Glomerular visceral epithelial cell (primary cell): ENCODE data around the gene WTIP.
"Not testable (repeated sequence)": the region's sequence is repeated elsewhere in the genome, so short reads cannot be mapped to it uniquely, and the experiment has no call there.

Experiments
- DNase-seq: peaks from one replicate; pipeline ENCODE4 v3.0.0-alpha.2; 2016; ENCODE audit errors: extremely low spot score

The WTIP gene

DNA sequence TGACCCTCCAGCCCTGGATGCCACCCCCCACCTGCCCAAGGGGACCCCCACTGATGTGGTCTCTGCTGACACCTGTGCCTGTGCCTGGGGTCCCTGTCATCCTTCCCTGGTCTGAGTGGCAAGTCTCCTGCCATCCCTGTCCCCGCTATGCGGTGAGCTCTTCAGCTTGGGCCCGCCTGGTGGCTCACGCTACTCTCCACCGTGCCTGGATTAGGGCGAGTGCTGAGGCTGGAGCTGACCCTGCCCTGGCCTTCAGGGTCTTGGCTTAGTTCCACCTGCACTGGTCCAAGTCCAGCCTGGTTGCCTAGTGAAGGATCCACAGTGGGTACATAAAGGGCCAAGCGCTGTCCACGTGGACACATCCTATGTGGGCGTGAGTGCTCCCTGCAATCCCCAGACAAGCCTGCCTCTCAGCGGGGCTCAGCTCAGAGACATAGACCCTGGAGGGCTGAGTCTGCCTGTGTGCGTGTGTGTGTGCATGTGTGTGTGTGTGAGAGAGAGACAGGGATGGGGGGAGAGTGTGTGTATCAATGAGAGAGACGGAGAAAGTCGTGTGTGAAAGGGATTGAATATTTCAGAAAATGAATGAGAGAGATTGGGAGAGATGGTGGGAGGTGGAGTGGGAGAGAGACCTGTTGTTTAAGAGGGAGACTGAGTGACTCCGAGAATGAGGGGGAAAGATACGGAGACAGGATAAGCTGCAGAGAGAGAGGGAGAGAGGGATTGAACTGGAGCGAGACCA is 22.1 kb downstream of the WTIP start:
- DNase-seq = no peak

DNA sequence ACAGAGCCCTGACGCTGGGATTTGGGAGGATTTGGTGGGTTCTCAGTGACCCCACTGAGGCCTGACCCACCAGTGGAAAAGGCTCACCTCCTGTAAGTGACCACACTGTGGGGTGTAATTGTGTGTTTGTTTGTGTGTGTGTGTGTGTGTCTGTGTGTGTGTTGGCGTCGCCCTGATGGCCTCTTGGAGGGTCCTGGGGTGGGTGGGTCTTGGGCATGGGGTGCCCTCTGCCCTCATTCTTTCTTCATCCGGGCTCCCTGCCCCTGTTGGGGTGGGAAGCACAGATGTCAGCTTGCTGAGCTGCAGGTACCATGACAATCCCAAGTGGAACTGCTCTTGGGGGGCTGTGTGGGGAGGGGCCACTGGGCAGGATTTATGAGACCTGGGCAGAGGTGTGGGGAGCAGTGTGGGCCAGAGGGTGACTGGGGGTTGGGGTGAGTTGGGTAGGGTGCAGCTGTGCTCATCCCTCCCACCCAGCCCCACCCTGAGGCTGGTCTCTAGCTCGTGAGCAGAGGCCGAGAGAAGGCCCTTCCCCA is 22.8 kb downstream of the WTIP start:
- no peak for DNase-seq

DNA sequence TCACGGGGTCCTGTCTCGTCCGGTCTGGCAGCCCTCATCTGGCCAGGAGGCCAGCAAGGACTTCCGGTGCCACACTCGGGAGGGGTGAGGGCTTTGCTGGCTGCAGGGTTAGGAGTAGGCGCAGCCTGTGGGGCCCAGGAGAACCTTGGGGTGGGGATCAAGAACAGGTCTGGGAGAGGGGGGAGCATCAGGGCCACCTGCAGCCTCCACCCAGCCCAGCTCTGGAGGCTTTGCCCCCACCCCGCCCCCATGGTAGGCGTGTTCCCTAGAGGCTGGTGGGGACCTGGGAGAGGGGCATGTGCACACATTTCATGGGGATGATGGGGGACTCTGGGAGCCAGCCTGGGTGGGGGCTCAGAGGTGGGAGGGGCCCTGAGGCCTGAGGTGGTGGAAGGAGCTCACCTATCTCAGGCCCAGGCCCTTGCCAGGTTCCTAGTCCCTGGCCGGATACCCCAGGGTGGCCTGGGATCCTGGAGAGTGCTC is 23.3 kb downstream of the WTIP start:
- DNase-seq = no peak

DNA sequence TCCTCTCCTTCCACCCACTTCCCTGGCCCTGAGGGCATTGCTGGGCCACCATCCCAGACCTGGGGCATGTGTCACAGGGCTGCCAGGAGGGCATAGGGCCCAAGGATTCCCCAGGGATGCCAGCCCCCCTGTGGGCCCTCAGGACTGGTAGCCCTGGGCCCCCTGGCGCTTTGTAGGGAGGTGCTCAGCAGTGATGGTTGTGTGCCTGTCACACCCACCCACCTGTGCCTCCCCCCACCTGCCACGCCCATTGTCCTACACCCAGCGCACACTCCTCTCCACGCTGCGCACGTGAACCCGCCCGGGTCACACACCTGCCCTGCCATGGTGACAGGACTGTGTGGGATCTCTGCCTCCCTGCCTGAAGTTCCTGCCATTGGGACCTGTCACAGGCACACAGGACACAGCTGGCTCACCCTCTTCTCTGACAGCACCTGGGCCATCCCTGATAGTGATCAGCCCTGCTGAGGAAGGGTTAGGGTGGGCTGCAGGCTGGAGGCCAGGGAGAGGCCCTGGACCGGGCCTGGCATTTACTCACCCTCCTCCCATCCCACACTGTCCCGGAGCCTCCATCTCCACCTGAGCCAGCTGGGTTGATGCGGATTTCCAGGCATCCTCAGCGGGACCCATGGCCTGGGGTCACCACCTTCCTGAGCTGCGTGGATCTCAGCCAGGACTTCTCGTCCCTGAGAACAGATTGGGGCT is 23.9 kb downstream of the WTIP start:
- no peak for DNase-seq

DNA sequence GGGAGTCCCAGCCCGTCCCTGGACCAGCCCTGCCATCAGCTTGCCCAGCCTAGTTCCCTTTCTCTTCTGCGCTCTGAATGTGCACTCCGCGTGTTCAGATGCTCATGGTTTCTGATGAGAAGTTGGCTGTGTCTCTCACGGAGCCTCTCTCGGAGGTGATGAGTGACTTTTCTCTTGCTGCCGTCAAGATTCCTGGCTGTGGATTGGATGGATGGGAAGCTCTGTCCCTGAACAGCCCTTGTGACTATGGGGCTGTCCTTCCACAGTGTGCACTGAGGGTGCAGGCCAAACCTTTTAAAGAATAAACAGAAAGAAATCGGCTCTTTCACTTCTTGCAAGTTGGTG is 24.4 kb downstream of the WTIP start:
- DNase-seq = no peak

DNA sequence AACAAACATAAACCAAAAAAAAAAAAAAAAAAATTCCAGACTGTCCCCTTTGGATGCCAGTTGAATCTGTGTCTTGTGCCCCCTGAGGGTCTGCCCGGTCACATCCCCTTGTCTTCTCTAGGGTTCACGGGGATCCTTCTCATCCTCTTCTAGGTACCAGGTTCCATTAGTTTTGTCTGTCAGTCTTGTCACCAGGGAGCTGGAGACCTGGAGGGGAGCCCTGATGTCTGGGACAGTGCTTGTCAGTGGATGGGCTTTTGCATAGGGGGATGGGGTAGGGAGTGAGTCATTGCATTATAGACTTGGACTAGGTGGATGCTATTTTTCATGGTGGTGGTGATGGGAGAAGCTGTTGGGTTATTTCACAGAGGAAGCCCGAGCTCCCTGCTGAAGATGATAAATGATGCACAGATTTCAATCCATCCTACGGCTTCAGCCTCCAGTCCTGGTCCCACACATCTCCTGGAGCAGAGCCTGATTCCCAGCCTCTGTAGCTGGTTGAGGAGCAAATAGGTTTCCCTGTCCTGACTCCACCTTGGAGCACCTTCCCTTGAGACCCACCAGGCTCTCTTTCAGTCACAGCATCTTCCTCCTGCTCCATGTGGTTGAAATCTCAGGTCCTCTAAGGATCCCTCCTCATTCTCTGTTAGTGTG is 26.0 kb downstream of the WTIP start:
- no peak for DNase-seq

DNA sequence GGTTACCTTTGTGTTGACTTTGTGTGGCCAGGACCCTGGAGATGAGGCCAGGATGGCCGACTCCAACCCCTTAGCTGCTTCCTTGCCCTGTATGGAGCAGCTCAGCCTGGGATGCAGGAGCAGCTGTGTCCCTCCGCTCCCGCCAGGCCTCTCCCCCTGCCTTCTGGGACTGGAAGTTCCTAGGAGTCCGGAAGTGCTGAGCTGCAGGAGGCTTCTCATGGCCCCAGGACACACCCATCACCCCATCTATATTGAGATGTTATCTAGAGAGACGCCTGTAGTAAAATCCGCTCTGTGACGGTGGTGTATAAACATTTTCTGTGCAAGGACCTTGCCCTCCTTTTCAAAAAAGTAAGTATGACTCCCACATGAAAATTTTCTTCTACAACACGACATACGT is 27.0 kb downstream of the WTIP start:
- no peak for DNase-seq

DNA sequence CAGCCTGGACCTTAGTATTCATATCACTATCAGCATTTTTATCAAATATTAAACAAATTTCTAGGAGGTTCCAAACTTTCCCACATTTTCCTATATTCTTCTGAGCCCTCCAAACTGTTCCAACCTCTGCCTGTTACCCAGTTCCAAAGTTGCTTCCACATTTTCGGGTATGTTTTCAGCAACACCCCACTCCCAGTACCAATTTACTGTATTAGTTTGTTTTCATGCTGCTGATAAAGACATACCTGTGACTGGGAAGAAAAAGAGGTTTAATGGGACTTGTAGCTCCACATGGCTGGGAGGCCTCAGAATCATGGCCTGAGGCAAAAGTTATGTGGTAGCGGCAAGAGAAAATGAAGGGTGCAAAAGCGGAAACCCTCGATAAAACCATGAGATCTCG is 29.3 kb downstream of the WTIP start:
- not testable (repeated sequence) for DNase-seq

DNA sequence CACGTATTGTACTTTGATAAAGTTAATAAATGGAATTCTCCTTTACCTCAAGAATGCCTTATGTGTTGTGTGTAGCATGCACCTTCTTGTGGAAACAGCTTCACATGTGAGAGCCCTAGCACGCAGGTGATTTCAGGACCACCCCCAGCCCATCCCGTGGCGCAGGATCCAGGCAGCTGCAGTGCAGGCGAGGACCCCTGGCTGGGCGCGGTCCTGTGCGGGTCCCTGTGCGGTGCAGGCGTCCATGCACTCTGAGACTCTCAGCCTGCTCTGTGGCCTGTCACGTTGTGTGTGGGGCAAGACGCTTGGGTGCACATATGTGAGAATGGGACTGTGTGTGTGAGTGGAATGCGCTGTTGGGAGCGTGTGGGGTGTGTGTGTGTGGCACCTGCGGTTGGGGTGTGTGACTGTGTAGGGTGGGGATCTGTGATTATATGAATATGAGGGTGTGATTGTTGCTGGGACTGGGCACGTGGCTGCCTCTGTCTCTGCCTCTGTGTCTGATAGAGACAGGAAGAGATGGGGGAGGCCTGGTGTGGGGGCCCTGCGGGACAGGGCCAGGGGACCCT is 30.8 kb downstream of the WTIP start:
- DNase-seq = no peak

DNA sequence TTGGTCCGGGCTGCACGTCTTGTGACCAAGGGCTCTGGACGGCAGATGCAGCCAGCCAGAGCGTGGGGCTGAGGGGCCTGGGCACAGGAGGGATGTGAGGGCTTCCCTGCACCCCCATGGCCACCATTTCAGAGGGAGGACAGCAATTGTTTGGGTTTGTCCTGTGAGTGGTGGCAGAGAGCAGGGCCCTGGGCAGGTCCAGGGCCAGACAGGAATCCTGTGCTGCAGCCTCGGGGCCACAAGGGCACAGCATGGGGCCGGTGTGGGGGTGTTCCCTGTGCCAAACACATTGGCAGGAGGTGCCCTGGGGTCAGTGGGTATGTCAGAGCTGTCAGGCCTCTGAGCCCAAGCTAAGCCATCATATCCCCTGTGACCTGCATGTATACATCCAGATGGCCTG is 32.2 kb downstream of the WTIP start:
- no peak for DNase-seq

DNA sequence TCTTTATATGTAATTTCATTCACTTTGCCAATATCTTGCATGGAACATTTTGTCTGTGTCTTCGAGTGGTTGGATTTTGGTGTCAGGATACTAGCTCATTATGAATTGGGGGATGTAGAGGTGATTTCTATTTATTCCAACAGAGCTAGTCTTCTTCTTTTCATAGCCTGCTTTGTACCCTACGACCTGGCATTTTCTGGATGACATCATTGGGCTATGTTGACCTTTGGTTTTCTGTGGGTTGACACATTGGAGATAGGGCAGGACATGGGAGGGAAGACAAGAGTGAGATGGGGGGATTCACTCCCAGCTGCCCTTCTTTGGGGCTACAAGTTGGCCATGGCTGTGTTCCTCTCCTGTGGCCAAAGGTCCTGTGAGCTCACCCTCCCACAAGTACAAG is 38.0 kb downstream of the WTIP start:
- no peak for DNase-seq

DNA sequence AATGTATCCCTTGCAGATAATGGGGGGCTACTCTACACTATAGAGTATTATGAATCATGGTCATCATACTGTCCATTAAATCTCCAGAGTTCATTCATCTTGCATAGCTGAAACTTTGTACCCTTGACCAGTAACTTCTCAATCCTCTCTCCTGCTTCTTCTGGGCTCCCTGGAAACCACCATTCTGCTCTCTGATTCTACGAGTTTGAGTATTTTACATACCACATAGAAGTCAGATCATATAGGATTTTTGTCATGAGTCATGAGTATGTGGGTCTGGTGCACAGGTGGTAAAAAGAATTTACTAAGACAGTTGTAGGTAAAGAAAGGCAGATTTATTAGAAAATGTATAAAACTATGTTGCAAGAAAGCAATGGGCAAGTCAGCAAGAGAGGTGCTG is 41.9 kb downstream of the WTIP start:
- no peak for DNase-seq

DNA sequence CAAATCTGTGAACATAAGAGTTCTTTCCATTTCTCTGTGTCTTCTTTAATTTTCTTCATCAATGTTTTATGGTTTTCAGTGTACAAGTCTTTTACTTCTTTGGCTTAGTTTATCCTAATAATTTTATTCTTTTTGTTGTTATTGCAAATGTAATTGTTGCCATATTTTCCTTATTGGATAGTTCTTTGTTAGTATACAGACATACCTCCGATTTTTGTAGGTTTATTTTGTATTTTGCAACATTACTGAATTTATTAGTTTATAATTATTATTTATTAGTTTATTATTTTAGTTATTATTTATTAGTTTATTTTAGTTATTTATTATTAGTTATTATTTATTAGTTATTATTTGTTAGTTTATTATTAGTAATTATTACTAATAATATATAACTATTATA is 43.4 kb downstream of the WTIP start:
- DNase-seq = no peak

DNA sequence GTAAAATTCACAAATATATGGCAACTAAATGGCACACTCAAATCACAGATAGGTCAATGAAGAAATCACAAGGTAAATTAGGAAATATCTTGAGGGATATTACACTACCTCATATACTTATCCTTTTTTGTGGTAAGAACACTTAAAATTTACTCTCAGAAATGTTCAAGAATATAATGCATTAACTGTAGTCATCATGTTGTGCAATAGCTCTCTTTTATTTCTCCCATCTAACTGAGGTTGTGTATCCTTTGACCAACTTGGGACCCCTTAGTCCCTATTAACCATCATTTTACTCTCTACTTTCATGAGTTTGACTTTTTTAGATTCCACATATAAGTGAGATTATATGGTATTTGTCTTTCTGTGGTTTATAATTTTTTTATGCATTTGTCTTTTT is 52.6 kb downstream of the WTIP start:
- DNase-seq = no peak

DNA sequence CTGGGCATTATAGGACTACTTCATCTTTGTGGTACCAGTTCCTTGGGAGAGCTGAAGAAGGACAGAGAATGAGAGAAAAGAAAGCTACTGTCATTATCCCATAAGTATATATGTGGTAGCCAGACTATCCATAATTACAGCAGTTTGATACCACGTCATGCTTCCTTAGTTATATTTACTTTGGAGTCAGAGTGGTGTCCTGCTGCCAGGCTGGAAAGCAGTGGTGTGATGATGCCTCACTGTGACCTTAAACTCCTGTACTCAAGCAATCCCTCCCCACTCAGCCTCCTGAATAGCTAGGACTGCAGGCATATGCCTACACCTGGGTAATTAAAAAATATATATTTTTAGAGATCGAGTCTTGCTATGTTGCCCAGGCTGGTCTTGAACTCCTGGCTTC is 57.8 kb downstream of the WTIP start:
- DNase-seq = no peak

DNA sequence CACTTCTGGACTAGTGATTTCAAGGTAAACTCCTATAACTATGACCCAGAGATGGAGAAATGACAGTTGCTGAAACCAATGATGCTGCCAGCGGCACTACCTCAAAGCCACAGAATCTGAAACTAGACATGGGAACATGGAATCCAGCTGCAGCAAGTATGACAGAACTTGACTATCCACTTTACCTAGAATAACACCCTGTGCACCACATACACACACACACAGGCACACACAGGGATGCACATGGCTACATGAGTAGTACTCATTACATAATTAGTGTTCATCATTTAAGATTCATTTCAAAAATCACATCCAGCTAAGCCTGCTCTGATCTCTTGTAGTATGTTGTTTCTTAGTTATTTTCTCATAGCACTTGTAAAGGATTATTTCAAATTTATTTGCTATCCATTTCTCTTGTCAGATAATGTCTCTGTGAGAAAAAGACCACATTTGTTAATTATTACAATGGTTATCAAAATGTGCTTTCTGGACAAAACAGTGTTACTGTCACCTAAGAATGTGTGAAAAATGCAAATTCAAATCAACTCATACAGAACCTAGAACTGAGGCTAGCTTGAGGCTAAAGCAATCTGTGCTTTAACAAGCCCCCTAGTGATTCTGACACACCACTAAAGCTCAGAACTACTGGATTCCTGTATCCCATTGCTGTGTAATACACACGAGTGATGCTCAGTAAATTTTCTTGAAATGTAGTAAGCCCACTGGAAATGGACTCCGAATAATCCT is 59.4 kb downstream of the WTIP start:
- no peak for DNase-seq

DNA sequence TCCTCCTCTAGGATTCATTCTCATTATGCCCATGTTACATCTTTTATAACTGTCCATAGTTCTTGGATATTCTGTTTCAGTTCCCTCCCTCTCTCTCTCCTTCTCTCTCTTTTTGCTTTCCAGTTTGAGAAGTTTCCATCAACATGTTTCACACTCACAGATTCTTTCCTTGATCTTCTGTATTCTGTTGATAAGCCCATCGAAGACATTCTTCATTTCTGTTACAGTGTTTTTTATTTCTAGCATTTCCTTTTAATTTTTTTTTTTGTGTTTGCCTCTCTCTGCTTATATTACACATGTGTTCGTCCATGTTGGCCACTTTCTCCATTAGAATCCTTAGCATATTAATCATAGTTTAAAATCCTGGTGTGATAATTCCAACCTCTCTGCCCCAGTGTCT is 68.3 kb downstream of the WTIP start:
- no peak for DNase-seq

DNA sequence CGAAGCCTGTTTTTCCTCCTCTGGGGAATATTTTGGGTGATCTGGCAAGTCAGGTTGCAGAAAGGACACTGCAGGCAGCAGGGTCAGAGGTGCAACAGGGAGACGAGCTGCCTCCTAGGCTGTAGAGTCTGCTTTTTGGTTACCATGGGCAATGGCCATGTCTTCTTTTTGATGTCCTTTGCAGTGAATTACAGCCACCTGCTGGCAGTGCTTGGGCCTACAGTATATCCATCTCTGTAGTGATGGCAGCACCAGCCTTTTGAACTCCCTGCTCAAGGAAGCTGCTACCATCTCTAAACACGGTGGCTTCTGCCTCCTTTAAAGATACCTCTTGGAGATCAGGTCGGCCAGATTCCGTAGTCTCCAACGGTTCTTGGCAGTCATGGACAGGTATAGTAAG is 73.9 kb downstream of the WTIP start:
- no peak for DNase-seq

DNA sequence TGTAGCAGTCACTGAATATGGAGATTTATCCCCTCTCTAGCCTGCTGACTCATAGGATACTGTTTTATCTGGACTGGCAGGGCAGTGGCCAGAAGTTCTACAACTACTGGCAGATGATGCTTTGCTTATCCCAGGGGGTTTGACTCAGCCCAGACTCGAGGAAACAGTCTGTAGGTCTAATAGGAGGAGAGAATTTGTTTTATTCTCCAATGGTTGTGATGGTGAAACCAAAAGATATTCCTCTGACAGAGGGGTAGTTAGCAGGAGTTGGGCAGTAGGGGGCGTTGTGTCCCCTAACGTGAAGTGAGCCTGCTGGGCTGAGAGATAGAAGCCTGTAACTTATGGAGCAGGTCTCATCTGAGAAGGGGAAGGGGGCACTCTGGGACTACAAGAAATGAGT is 74.9 kb downstream of the WTIP start:
- DNase-seq = no peak

DNA sequence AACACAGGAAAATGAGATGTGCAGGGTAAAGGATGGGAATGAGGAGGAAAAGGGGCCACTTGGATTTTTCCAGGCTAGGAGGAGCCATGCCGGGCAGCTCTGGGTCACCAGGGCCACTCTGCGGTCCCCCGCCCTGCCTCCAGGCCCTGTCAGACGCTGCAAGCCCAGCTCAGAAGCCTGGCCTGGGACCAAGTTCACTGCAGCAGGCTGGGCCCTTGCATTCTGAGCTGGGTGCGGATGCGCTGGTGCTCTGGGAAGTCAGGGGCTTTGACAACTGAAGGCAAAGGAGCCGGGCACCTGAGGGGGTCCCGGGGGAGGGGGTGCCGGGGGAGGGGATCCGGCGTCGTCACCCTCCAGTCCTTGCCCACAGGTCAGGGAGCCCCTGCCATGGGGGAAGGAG is 77.5 kb downstream of the WTIP start:
- DNase-seq = no peak

DNA sequence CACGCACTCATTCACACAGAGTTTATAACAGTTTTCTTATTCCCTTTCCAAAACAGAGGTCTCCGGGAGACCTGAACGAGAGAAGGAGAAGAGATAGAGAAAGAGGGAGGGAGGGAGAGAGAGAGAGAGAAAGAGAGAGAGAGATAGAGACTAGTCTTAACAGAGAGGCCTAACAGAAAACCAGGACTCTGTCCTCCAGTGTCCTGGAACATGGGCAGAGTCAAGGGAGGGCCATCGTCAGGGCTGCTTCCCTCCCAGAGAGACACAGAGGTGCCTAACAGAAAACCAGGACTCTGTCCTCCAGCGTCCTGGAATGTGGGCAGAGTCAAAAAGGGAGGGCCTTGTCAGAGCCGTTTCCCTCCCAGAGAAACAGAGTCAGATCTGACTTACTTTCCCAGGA is 78.7 kb downstream of the WTIP start:
- no peak for DNase-seq
